IMR-90 (cell line): ENCODE results near the gene SVEP1.

ENCODE experiments used
- CEBPB ChIP-seq: IDR thresholded peaks from 2 replicates; pipeline ENCODE4 v1.6.1; 2012; ENCODE audit warnings: low read depth, low read length, improper control_type of control experiment
- NFE2L2 ChIP-seq: fragments of 150-350 bp; IDR thresholded peaks from 2 replicates; pipeline ENCODE4 v1.6.1; 2016; ENCODE audit warnings: low read depth, mild to moderate bottlenecking, low read length
- POLR2A ChIP-seq: IDR thresholded peaks from 2 replicates; pipeline ENCODE4 v1.6.1; 2012; ENCODE audit warnings: mild to moderate bottlenecking, low read depth, low read length
- RFX5 ChIP-seq: IDR thresholded peaks from 2 replicates; pipeline ENCODE4 v1.8.0; 2012; ENCODE audit warnings: low read depth, mild to moderate bottlenecking, low read length, moderate library complexity
- TF ChIP-seq, protein P1 (sequence below): conservative IDR thresholded peaks from 2 replicates; pipeline ENCODE4 v1.5.1; 2012; ENCODE audit warnings: mild to moderate bottlenecking, low read depth, low read length, improper control_type of control experiment
- TF ChIP-seq, protein P2 (sequence below): fragments of 150-350 bp; IDR thresholded peaks from 2 replicates; pipeline ENCODE4 v1.6.1; 2016; ENCODE audit warnings: low read depth, mild to moderate bottlenecking, low read length, moderate library complexity, borderline replicate concordance

DNA sequence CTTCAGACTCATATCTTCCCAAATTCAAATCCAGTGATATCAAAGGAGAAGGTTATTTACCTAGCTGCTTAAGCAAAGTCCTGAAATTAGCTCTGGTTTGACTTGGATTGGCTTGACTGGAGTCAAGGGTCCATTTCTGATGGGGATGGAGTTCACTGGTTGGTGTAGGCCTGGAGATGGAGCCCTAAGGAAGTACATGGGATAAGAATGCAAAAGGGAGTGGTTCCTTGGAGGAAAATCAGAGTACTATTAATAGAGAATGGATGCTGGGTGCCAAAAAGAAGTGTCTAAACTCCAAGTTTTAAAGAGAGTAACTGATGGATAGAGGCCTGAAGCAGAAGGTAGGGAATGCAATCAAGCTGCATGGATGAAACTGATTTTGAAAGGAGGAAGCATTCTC, 255.7 kb downstream of the SVEP1 start:
- TF ChIP-seq, protein P1, sequence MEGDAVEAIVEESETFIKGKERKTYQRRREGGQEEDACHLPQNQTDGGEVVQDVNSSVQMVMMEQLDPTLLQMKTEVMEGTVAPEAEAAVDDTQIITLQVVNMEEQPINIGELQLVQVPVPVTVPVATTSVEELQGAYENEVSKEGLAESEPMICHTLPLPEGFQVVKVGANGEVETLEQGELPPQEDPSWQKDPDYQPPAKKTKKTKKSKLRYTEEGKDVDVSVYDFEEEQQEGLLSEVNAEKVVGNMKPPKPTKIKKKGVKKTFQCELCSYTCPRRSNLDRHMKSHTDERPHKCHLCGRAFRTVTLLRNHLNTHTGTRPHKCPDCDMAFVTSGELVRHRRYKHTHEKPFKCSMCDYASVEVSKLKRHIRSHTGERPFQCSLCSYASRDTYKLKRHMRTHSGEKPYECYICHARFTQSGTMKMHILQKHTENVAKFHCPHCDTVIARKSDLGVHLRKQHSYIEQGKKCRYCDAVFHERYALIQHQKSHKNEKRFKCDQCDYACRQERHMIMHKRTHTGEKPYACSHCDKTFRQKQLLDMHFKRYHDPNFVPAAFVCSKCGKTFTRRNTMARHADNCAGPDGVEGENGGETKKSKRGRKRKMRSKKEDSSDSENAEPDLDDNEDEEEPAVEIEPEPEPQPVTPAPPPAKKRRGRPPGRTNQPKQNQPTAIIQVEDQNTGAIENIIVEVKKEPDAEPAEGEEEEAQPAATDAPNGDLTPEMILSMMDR = no peak
- TF ChIP-seq CEBPB (no peak), RFX5 (no peak), POLR2A (no peak), NFE2L2 (no peak)
- TF ChIP-seq, protein P2, sequence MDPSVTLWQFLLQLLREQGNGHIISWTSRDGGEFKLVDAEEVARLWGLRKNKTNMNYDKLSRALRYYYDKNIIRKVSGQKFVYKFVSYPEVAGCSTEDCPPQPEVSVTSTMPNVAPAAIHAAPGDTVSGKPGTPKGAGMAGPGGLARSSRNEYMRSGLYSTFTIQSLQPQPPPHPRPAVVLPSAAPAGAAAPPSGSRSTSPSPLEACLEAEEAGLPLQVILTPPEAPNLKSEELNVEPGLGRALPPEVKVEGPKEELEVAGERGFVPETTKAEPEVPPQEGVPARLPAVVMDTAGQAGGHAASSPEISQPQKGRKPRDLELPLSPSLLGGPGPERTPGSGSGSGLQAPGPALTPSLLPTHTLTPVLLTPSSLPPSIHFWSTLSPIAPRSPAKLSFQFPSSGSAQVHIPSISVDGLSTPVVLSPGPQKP = no peak
